Kidney glomerular epithelial cell (primary cell): Measurements from ENCODE around the gene TUT4.
A peak's percentile ranks its signal among the peaks of the same experiment; 100 is the strongest.

Source experiments
- DNase-seq: peaks from one replicate; lab custom pipeline; 2025; lab: John Stamatoyannopoulos, UW

Gene TUT4

GRCh38 chr1:52404116-52404974 is 148.5 kb downstream of the TUT4 start, which contains the start of the genes ORC1 and PRPF38A:
Gene ORC1, minus strand, starts transcription at chr1:52404423. Its CDS starts 2,200 bp downstream, at chr1:52402223.
Gene PRPF38A, plus strand, starts transcription at chr1:52404602. Its CDS starts 148 bp downstream, at chr1:52404750.
- peak; percentile 95 for DNase-seq

- peak; percentile 14 for DNase-seq
Observed at GRCh38 chr1:52403566-52404115, 149.3 kb downstream of the TUT4 start.

GRCh38 chr1:52402860-52403240 is 150.0 kb downstream of the TUT4 start:
- DNase-seq = peak; percentile 2

GRCh38 chr1:52400131-52400530 is 152.8 kb downstream of the TUT4 start:
- DNase-seq = no peak

GRCh38 chr1:52399629-52400028 is 153.3 kb downstream of the TUT4 start:
- no peak for DNase-seq

GRCh38 chr1:52393174-52393573 is 159.7 kb downstream of the TUT4 start:
- no peak for DNase-seq

- no peak for DNase-seq
Observed at GRCh38 chr1:52386458-52386857, 166.4 kb downstream of the TUT4 start.

- no peak for DNase-seq
Observed at GRCh38 chr1:52385376-52385775, 167.5 kb downstream of the TUT4 start.
